NT2/D1 (cell line): ENCODE measurements around the gene DENND4C.
"Not testable (repeated sequence)": the region's sequence is repeated elsewhere in the genome, so short reads cannot be mapped to it uniquely, and the experiment has no call there.

Source experiments
- SUZ12 ChIP-seq: IDR thresholded peaks from 2 replicates; pipeline ENCODE4 v1.6.1; 2011; ENCODE audit not compliant: insufficient read length, insufficient read depth; ENCODE audit errors: extremely low read depth
- YY1 ChIP-seq: IDR thresholded peaks from 2 replicates; pipeline ENCODE4 v1.6.1; 2011; ENCODE audit not compliant: insufficient read length, insufficient read depth
- ZNF274 ChIP-seq: IDR thresholded peaks from 2 replicates; pipeline ENCODE4 v1.6.1; 2011; ENCODE audit warnings: mild to moderate bottlenecking, low read depth, low read length

- not testable (repeated sequence) for TF ChIP-seq ZNF274, SUZ12, YY1
Observed at GRCh38 chr9:19266778-19267384, 36.4 kb downstream of the DENND4C start.
